Spinal cord (tissue), 10 donors: Measurements from ENCODE around the gene HYAL3. TPM values are rescaled to one million over a fixed set of nuclear protein-coding genes. Genes with fewer than 3 reads are reported as not detected.

ENCODE experiments used
- DNase-seq, 6 donors: peaks; one replicate each; pipeline versions ENCODE4 v3.0.0 to v3.0.0-alpha.2; 2013 to 2015; ENCODE audit warnings: low spot score in 6 of 6, low read depth in 4 of 6
- H3K27ac ChIP-seq: one replicate; pipeline ENCODE4 v1.5.1; 2013; ENCODE audit warnings: low read depth, low read length, control low read depth
- H3K27me3 ChIP-seq: one replicate; pipeline ENCODE4 v1.6.1; 2013; ENCODE audit warnings: low read length; ENCODE audit not compliant: control insufficient read depth, insufficient read depth
- H3K36me3 ChIP-seq: one replicate; pipeline ENCODE4 v1.6.1; 2013; ENCODE audit warnings: low read length; ENCODE audit not compliant: control insufficient read depth, insufficient read depth
- H3K4me1 ChIP-seq: one replicate; pipeline ENCODE4 v1.6.1; 2013; ENCODE audit warnings: low read length; ENCODE audit not compliant: control insufficient read depth, insufficient read depth
- H3K4me3 ChIP-seq: one replicate; pipeline ENCODE4 v1.5.1; 2013; ENCODE audit warnings: low read depth, low read length, control low read depth
- H3K9me3 ChIP-seq: one replicate; pipeline ENCODE4 v1.6.1; 2013; ENCODE audit warnings: low read length; ENCODE audit not compliant: control insufficient read depth, insufficient read depth
- WGBS: methylation state at CpG from one replicate; pipeline ENCODE4 v1.1.5; 2013; ENCODE audit warnings: missing lambda C conversion rate; ENCODE audit not compliant: insufficient coverage; 5-methylcytosine and 5-hydroxymethylcytosine counted together
- polyA plus RNA-seq, 2 donors: library from polyadenylated mRNA; unstranded; fragments of 120-200 nt; gene quantifications; one replicate each; pipeline ENCODE4 v1.2.1, GENCODE V29; 2013; ENCODE audit not compliant: insufficient read length in 2 of 2
- total RNA-seq, 2 donors: library from RNA; depleted of rRNA in 1 of 2; stranded (reverse); fragments of 120-200 nt in 1 of 2; fragments of >200 nt in 1 of 2; gene quantifications; one replicate each; pipeline versions ENCODE4 v1.2.3 to v1.2.4, GENCODE V29; 2013 to 2014
- donor health status: healthy.

The HYAL3 gene
- total and polyA plus RNA-seq, 4 donors: 4.2 to 14.2 (median 11.9) TPM

DNA sequence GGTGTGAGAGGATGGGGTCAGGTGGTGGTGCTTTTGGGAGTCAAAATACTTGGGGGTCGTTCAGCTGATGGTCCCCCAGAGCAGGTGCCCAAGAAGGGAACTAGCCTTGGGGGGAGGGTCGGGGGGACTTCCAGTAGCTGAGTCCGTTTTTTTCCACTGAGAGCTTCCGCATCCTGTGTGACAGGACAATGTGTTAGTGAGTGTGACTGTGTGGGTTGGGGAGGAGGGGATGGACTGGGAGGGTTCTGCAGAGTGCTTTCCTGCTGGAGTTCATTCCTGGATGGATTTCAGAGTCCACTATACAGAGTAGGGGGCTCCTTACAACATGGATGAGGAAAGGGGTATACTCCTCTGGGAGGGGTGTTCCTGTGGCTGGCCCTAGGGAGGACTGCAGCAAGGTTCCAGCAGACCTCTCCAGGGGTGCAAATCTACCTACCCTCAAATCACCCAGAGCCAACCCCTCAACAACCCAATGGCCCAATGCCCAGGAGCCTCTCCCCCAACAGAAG lies 23.9 kb upstream of the HYAL3 start:
- H3K27me3 ChIP-seq: no peaks in the 10 kb centered on the region
- no peak for DNase-seq
- H3K4me1 ChIP-seq: peaks cover 71% of the 10 kb centered on the region
- no peak overlapping the region for H3K4me3 ChIP-seq
- H3K9me3 ChIP-seq: no peaks in the 10 kb centered on the region
- peak overlapping the region; percentile 96 for H3K27ac ChIP-seq
- peaks cover 56% of the 10 kb centered on the region for H3K36me3 ChIP-seq
- WGBS: 44% methylated on average over 4 of the region's 4 CpGs

DNA sequence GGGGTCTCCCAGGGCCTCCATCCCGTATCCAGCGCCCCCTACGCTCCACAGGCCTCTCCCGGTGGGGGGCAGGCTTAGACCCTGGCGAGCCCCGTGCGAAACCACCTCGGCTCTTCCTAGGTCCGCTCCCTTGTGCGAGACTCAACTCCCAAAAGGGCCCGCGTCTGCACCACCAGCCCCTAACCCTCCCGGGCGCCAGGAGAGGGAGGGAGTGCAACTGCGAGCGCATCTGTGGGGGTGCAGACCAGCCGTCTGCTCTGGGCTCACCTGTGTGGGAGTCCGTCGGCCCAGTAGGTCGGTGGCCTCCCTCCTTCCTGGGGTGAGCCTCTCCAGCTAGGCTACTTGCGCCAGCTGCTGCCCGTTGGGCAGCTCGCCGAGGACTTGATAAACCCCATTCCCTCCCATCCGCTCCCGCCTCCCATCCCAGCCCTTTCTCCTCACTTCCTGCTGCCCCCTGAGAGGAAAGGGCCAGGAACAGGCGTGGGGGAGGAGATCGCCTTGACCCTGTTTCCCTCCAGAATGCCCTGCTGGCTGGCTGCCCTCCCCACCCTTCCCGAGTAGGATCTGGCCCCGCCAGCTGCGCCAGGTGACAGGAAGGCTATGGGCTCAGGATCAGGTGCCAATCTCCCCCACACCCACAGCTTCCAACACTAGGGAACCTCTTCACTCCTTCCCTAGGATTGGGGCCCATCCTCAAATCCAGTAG lies 23.3 kb upstream of the HYAL3 start, which contains the start of gene HYAL2:
Gene HYAL2 (minus strand): TSS at position 360 of the 706 bp plus-strand sequence. CDS start 2,256 bp downstream, outside the sequence.
- H3K36me3 ChIP-seq: peaks cover 62% of the 10 kb centered on the region
- H3K4me3 ChIP-seq: peak within 1 kb of the TSS; percentile 89
- H3K27ac ChIP-seq: peak within 1 kb of the TSS; percentile 96
- 34% methylated on average over 27 of the region's 31 CpGs for WGBS
- no peaks in the 10 kb centered on the region for H3K27me3 ChIP-seq
- DNase-seq: no peak
- H3K4me1 ChIP-seq: peaks cover 74% of the 10 kb centered on the region
- H3K9me3 ChIP-seq: no peaks in the 10 kb centered on the region

DNA sequence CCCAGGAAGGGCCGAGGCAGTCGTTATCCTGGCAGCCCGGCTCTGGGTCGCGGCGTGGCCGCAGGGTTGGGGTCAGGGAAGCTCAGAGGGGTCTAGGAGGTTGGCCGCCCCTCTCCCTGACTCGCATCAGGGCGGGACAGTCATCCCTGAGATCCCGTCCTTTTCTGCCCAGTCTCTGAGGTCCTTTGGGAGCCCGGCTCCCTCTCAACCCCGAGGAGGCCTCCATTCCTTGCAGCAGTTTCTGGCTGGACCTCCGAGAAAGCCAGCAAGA lies 22.8 kb upstream of the HYAL3 start:
- H3K27ac ChIP-seq: peak overlapping the region; percentile 96
- H3K36me3 ChIP-seq: peaks cover 67% of the 10 kb centered on the region
- H3K27me3 ChIP-seq: no peaks in the 10 kb centered on the region
- no peak for DNase-seq
- WGBS: 8% methylated on average over 14 of the region's 14 CpGs
- H3K4me1 ChIP-seq: peaks cover 74% of the 10 kb centered on the region
- H3K4me3 ChIP-seq: peak overlapping the region; percentile 89
- H3K9me3 ChIP-seq: no peaks in the 10 kb centered on the region

DNA sequence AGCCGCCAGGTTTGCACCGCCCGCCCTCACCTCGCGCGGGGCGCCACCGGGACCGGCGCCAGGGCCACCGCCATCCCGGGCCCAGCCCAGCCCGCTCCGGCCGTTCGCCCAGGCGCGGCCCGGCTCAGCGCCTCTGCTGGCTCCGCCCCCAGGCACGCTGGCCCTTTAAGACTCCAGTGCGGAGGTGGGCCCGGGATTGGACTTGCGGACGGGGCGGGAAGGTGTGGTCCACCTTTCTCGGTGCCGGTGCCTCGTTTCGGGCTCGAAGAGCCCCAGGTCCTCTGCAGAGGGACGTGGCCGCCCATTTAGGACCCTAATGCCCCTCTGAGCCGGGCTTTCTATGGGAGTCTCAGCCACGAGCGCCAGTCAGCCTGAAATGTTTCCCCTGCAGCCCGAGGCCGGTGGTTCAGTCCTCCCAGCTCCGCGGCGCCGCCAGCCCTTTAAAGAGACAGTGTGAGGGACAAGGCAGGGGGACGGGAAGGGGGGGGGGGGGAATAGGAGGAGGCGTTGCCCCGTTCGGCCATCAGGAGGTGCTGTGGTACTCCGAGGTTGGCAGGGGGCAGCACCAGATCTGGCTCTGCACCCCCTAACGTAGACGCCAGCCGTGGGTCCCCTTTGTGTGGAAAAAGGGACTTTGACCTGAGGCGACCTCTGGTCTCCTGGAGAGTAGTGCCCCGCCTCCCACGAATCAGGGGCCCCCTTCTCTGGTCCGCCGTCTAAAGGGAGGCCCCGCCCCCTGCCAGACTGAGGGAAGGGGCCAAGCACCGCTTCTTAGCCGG lies 22.3 kb upstream of the HYAL3 start:
- DNase-seq: peak; percentile 76 to 97 (median 83)
- Histone ChIP-seq H3K27me3 (no peaks in the 10 kb centered on the region), H3K4me1 (peaks cover 73% of the 10 kb centered on the region), H3K4me3 (peak overlapping the region; percentile 89), H3K9me3 (no peaks in the 10 kb centered on the region), H3K27ac (peak overlapping the region; percentile 96), H3K36me3 (peaks cover 68% of the 10 kb centered on the region)
- under 1% methylated on average over 57 of the region's 59 CpGs for WGBS

DNA sequence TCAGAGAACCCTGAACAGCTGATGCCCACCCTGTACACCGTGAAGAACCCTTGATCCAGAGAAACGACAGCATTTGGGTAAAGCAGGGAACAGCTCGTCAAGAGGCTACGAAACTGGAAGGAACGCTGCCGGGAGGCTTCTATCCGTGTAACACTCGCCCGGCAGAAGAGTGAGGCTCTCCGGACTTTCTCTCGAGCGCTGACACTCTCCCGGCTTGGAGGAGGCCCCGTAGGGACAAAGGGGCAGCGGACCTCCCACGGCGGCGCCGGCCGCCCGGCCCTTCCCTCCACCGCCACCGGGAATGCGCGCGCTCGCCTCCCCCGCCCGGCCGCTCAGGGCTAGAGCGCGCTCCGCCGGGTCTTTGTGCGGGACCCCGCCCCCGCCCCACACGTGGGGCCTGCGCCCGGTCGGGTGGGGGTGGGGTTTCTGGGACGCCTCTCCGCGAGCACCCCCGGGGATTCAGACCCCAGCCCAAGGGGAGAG lies 21.7 kb upstream of the HYAL3 start:
- WGBS: 0% methylated on average over 45 of the region's 45 CpGs

DNA sequence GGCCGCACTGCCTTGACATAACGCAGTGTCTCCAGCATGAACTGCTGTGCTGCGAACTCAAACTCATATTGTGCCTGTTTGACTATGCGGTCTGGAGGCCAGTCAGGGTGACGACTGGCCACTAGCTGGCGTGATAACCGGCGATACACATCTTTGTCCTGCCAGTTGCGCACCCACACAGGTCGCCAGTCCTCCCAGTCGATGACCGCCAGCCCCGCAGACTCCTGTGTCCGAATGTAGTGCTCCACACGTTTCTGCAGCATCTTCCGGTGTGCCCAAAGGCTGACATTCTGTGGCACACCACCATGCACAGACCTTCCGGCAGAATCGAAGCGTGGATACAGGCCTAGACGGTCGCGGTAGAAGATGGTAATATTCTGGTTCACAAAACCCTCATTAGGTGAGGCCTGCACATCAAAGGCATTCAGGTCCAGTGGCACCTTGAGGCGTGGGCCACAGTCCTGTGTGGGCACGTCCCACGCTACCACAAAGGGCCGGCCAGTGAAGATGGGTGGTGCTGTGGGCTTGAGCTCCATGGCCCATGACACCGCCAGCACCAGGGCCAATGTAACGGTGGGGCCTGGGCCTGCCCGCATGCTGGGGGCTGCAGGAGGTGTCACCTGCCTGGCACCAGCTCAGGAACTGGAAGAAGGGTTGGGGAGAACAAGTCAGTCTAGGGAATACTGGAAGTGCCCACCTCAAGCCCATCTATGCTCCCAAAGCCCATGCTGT lies 20.9 kb upstream of the HYAL3 start:
- no peaks in the 10 kb centered on the region for H3K9me3 ChIP-seq
- H3K27ac ChIP-seq: peak overlapping the region; percentile 91
- H3K4me1 ChIP-seq: peaks cover 73% of the 10 kb centered on the region
- peak overlapping the region; percentile 89 for H3K4me3 ChIP-seq
- 82% methylated on average over 26 of the region's 29 CpGs for WGBS
- peaks cover 68% of the 10 kb centered on the region for H3K36me3 ChIP-seq
- no peaks in the 10 kb centered on the region for H3K27me3 ChIP-seq
- DNase-seq: no peak

More for the DNA sequence above, 21.7 kb upstream of the HYAL3 start:
- peaks cover 73% of the 10 kb centered on the region for H3K4me1 ChIP-seq
- peak in 5 of 6 donors; percentile 67 to 95 (median 79) for DNase-seq
- no peaks in the 10 kb centered on the region for H3K9me3 ChIP-seq
- peak overlapping the region; percentile 91 for H3K27ac ChIP-seq
- no peaks in the 10 kb centered on the region for H3K27me3 ChIP-seq
- H3K4me3 ChIP-seq: peak overlapping the region; percentile 89
- H3K36me3 ChIP-seq: peaks cover 68% of the 10 kb centered on the region

DNA sequence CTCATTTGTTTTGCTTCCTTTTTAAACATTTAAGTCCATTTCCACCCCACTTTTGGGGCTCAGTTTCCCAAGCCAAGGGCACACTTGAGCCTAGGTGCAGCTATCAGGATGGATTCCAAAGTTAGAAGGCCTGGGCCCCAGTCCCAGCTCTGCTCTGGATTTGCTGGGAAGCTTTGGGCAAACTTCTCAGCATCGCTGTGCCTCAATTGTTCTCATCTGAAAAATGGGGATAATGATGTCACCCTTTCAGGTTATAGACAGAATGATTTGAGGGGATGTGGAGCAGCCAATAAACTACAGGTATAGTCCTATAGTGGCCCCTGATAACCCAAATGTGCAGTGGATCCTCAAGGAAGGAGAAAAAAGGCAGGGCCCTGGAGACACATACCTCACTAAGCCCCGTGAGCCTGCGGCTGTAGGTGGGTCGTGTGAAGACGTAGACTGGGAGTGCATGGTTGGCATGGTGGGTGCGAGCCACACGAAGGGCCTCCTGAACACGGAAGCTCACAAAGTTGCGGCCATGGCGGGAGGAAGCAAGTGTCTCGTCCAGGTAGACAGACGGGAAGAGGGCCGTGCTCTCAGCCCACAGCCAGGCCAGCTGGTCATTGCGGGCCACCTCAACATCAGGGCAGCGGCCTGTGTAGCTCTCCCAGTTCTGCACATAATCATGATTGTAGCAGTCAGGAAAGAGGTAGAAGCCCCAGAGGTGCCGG lies 20.1 kb upstream of the HYAL3 start:
- no peak overlapping the region for H3K4me3 ChIP-seq
- H3K4me1 ChIP-seq: peaks cover 69% of the 10 kb centered on the region
- peaks cover 71% of the 10 kb centered on the region for H3K36me3 ChIP-seq
- no peaks in the 10 kb centered on the region for H3K9me3 ChIP-seq
- no peak overlapping the region for H3K27ac ChIP-seq
- no peaks in the 10 kb centered on the region for H3K27me3 ChIP-seq
- 88% methylated on average over 15 of the region's 16 CpGs for WGBS
- DNase-seq: no peak

DNA sequence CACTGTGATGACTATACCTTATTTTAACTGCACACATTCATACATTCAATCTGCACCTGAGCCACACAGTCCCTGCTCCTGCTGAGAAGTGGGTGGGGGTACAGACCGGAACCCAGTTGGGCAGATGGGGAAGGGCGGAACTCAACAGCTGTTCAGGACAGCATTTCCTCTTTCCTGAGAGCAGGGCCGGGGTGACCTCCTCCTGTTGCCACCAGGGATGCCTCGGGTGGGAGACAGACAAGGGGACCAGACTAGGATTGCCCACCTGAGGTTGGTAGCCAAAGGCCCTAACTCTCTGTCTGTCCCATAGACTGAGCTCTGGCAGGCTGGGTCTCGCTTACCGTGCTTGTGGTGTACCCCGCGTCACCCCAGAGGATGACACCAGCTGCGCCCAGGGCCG lies 19.4 kb upstream of the HYAL3 start:
- Histone ChIP-seq H3K36me3 (peaks cover 67% of the 10 kb centered on the region), H3K4me3 (no peak overlapping the region), H3K27me3 (no peaks in the 10 kb centered on the region), H3K9me3 (no peaks in the 10 kb centered on the region), H3K4me1 (peaks cover 62% of the 10 kb centered on the region), H3K27ac (no peak overlapping the region)
- DNase-seq: no peak
- WGBS: 96% methylated on average over 9 of the region's 10 CpGs

DNA sequence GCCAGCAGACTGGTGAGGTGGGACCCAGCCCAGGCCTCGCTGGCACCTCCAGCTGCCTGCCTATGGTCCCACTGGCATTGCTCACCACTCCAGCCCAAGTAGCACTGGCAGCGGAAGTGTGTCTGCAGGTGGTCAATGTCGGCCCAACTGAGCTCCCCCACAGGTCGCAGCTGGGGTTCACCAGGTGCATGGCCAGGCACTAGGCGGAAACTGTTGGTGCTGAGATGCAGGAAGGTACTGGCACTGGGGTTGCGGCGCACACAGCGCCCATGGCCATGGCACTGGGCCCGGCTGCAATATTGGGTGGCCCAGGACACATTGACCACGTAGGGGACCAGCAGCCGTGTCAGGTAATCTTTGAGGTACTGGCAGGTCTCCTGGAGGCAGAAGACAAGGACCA lies 19.0 kb upstream of the HYAL3 start:
- H3K4me3 ChIP-seq: no peak overlapping the region

More for the DNA sequence above, 19.0 kb upstream of the HYAL3 start:
- no peaks in the 10 kb centered on the region for H3K9me3 ChIP-seq
- DNase-seq: no peak
- WGBS: 94% methylated on average over 11 of the region's 11 CpGs
- H3K36me3 ChIP-seq: peaks cover 63% of the 10 kb centered on the region
- H3K4me1 ChIP-seq: peaks cover 57% of the 10 kb centered on the region
- no peaks in the 10 kb centered on the region for H3K27me3 ChIP-seq
- H3K27ac ChIP-seq: no peak overlapping the region
